Right lobe of liver (tissue), 6 donors: Measurements from ENCODE around the gene C16orf78. TPM values are rescaled to one million over a fixed set of nuclear protein-coding genes. Genes with fewer than 3 reads are reported as not detected.

Experiments
- ATAC-seq, 4 donors: fragments of 200-7000 bp; cut with Tn5 transposase; one replicate each; pipeline ENCODE4 v1.9.1; 2020; ENCODE audit warnings: mild to moderate bottlenecking in 4 of 4, moderate library complexity in 4 of 4
- DNase-seq, 3 donors: peaks; one replicate each; pipeline ENCODE4 v3.0.0-alpha.2; 2020
- H3K27ac ChIP-seq, 3 donors: fragments of 200-600 bp; one replicate each; pipeline ENCODE4 v1.8.0; 2022
- H3K27me3 ChIP-seq, 2 donors: fragments of 200-600 bp; one replicate each; pipeline ENCODE4 v1.8.0; 2022
- H3K36me3 ChIP-seq, 4 donors: fragments of 200-600 bp; sonication (generic) in 1 of 4; one replicate each; pipeline versions ENCODE4 v1.5.1 to v1.8.0; 2017 to 2022; ENCODE audit warnings: control low read depth in 1 of 4
- H3K4me1 ChIP-seq, 4 donors: fragments of 200-600 bp; sonication (generic) in 1 of 4; one replicate each; pipeline versions ENCODE4 v1.5.1 to v1.8.0; 2017 to 2022; ENCODE audit warnings: control low read depth in 1 of 4
- H3K4me3 ChIP-seq, 3 donors: fragments of 200-600 bp; one replicate each; pipeline ENCODE4 v1.8.0; 2022
- H3K9me3 ChIP-seq, 4 donors: fragments of 200-600 bp; sonication (generic) in 1 of 4; one replicate each; pipeline versions ENCODE4 v1.5.1 to v1.8.0; 2017 to 2022; ENCODE audit warnings: control low read depth in 1 of 4
- CTCF ChIP-seq, 4 donors: fragments of 200-600 bp in 3 of 4; fragments of 450-650 bp in 1 of 4; IDR thresholded peaks; one replicate each; pipeline versions ENCODE4 v1.5.1 to v1.8.0; 2016 to 2022; ENCODE audit warnings: antibody characterized with exemption in 4 of 4, mild to moderate bottlenecking in 2 of 4
- POLR2A ChIP-seq: fragments of 450-650 bp; IDR thresholded peaks from one replicate; pipeline ENCODE4 v1.6.1; 2017; ENCODE audit warnings: antibody characterized with exemption, mild to moderate bottlenecking
- WGBS: methylation state at CpG from one replicate; pipeline ENCODE4 v1.1.6; 2018; ENCODE audit warnings: low coverage, low lambda C conversion rate; ENCODE audit not compliant: insufficient coverage; ENCODE audit errors: missing lambda C conversion rate; 5-methylcytosine and 5-hydroxymethylcytosine counted together
- intact Hi-C, 2 donors: fragments of 100-400 bp; cut with DNase I; formaldehyde crosslinking; loops; one replicate each; pipeline versions ENCODE4 v1.11.2 to v1.14.1; 2022
- total RNA-seq, 6 experiments: library from RNA; depleted of rRNA in 2 of 6; stranded (reverse); fragments of >200 nt in 2 of 6; fragmentation: NEBNext Ultra II Directional in 3 of 6; extraction: Animal tissue kit (Norgen Biotek cat#: 25700) in 3 of 6; gene quantifications; one replicate each; pipeline versions ENCODE4 v1.1.0 to v1.2.4, GENCODE V29; 2016 to 2023
- donor health status: DM: no; HTN: yes; CAD: no.
- donor health status: DM: no; HTN: no; CAD: no.
- donor health status: DM: no; HTN: no; CAD: no.
- donor health status: DM: no; HTN: yes; CAD: no.
- donor health status: DM: no; HTN: yes; CAD: no.

C16orf78 gene
- total RNA-seq, 6 experiments from 2014 or later: not detected

DNA sequence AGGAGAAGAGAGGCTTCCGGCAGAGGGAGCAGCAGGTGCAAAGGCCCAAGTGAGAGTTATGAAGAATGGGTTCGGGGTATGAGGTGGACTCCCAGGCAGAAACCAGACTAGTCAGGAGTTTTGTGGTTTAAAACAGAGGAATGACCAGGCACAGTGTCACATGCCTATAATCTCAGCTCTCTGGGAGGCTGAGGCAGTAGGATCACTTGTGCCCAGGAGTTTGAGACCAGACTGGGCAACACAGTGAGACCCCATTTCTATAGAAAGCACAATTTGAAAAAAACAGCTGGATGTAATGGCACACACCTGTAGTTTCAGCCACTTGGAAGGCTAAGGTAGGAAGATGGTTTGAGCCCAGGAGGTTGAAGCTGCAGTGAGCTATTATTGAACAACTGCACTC lies 43.8 kb downstream of the C16orf78 start:
- Histone ChIP-seq H3K27me3 (no peaks in the 10 kb centered on the region), H3K36me3 (no peaks in the 10 kb centered on the region), H3K4me1 (no peaks in the 10 kb centered on the region), H3K9me3 (no peaks in the 10 kb centered on the region), H3K27ac (no peak overlapping the region), H3K4me3 (no peak overlapping the region)
- WGBS: 95% methylated on average over 2 of the region's 2 CpGs
- no peak for ATAC-seq
- no peak for DNase-seq
- intact Hi-C loops: loop anchor here in 1 of 2 donors (10.0 kb wide), 1 partner anchor 177 kb away; no protein-coding TSS in a partner anchor
- no peak for TF ChIP-seq CTCF (IDR thresholded peaks at IDR 0.05)
- TF ChIP-seq POLR2A: no peak

- 82% methylated on average over 8 of the region's 13 CpGs for WGBS
- intact Hi-C loops: loop anchor here in 1 of 2 donors (10.0 kb wide), 1 partner anchor 176 kb away; no protein-coding TSS in a partner anchor
- no peak for ATAC-seq
- DNase-seq: no peak
- no peaks in the 10 kb centered on the region for H3K4me1 ChIP-seq
- TF ChIP-seq CTCF (IDR thresholded peaks at IDR 0.05): no peak
- TF ChIP-seq POLR2A: no peak
- no peaks in the 10 kb centered on the region for H3K9me3 ChIP-seq
- H3K27ac ChIP-seq: no peak overlapping the region
- H3K4me3 ChIP-seq: no peak overlapping the region
- H3K36me3 ChIP-seq: no peaks in the 10 kb centered on the region
- H3K27me3 ChIP-seq: no peaks in the 10 kb centered on the region
These were observed 45.4 kb downstream of the C16orf78 start for GRCh38 chr16:49419006-49419405.

DNA sequence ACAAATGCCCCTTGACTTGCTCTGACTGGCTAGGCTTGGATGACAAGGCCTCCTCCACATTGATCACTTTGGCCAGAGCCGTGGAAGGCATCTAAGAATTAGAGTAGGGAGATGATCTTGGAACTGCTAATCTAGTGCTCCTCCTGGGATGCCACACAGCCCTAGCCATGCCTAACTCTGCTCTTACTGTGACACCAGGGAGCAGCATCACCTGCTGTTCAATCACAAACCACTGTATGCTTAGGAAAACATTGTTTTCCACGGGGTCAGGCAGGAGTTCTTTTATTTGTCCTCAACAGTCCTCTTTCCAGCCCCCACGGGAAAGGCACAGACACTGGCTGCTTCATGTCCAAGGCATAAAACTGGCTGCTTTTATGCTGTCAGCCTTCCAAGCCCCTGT lies 46.3 kb downstream of the C16orf78 start:
- 32% methylated on average over 3 of the region's 3 CpGs for WGBS
- Histone ChIP-seq H3K4me1 (no peaks in the 10 kb centered on the region), H3K27ac (no peak overlapping the region), H3K36me3 (no peaks in the 10 kb centered on the region), H3K9me3 (no peaks in the 10 kb centered on the region), H3K4me3 (no peak overlapping the region), H3K27me3 (no peaks in the 10 kb centered on the region)
- TF ChIP-seq CTCF (IDR thresholded peaks at IDR 0.05) (no peak), POLR2A (no peak)
- DNase-seq (no peak), ATAC-seq (no peak)
- intact Hi-C loops: loop anchor here in 1 of 2 donors (10.0 kb wide), 1 partner anchor 175 kb away; no protein-coding TSS in a partner anchor

- 39% methylated on average over 5 of the region's 5 CpGs for WGBS
- no peak for ATAC-seq
These were observed 49.3 kb downstream of the C16orf78 start for GRCh38 chr16:49422896-49423295.

More at GRCh38 chr16:49422896-49423295, 49.3 kb downstream of the C16orf78 start:
- intact Hi-C loops: no loop called here
- no peak for TF ChIP-seq CTCF (IDR thresholded peaks at IDR 0.05)
- TF ChIP-seq POLR2A: no peak
- Histone ChIP-seq H3K4me1 (no peaks in the 10 kb centered on the region), H3K36me3 (no peaks in the 10 kb centered on the region), H3K27me3 (no peaks in the 10 kb centered on the region), H3K9me3 (no peaks in the 10 kb centered on the region), H3K4me3 (no peak overlapping the region), H3K27ac (no peak overlapping the region)
- no peak for DNase-seq
